Activated effector memory CD4-positive, alpha-beta T cell treated with Interleukin-2 at 50 U/mL for 16 hours (primary cell): Measurements from ENCODE around the gene CACNA1C.

Source experiments
- DNase-seq: peaks from one replicate; pipeline ENCODE4 v3.0.0-alpha.2; 2020

CACNA1C gene

GRCh38 chr12:2212537-2212936, 159.8 kb downstream of the CACNA1C start:
- no peak for DNase-seq

GRCh38 chr12:2212971-2213869, 160.4 kb downstream of the CACNA1C start:
- DNase-seq: no peak

GRCh38 chr12:2214411-2214810, 161.6 kb downstream of the CACNA1C start:
- no peak for DNase-seq

- DNase-seq: no peak
Measured at GRCh38 chr12:2215709-2216560, 163.1 kb downstream of the CACNA1C start.

GRCh38 chr12:2218706-2219105, 165.9 kb downstream of the CACNA1C start:
- DNase-seq: no peak

- no peak for DNase-seq
Measured at GRCh38 chr12:2221030-2221621, 168.3 kb downstream of the CACNA1C start.

GRCh38 chr12:2222691-2223090, 169.9 kb downstream of the CACNA1C start:
- no peak for DNase-seq

- DNase-seq: no peak
Measured at GRCh38 chr12:2224961-2225360, 172.2 kb downstream of the CACNA1C start.

GRCh38 chr12:2225696-2226095, 172.9 kb downstream of the CACNA1C start:
- no peak for DNase-seq

- no peak for DNase-seq
Measured at GRCh38 chr12:2226641-2227040, 173.9 kb downstream of the CACNA1C start.

GRCh38 chr12:2227360-2227759, 174.6 kb downstream of the CACNA1C start:
- DNase-seq: no peak

- DNase-seq: no peak
Measured at GRCh38 chr12:2228535-2228934, 175.7 kb downstream of the CACNA1C start.

GRCh38 chr12:2229661-2230539, 177.1 kb downstream of the CACNA1C start:
- DNase-seq: no peak

- DNase-seq: no peak
Measured at GRCh38 chr12:2231011-2231595, 178.3 kb downstream of the CACNA1C start.

- no peak for DNase-seq
Measured at GRCh38 chr12:2231956-2232355, 179.2 kb downstream of the CACNA1C start.

GRCh38 chr12:2233034-2233433, 180.2 kb downstream of the CACNA1C start:
- DNase-seq: no peak

- DNase-seq: no peak
Measured at GRCh38 chr12:2234091-2234490, 181.3 kb downstream of the CACNA1C start.

GRCh38 chr12:2234646-2235350, 182.0 kb downstream of the CACNA1C start:
- DNase-seq: no peak

GRCh38 chr12:2236506-2237294, 183.9 kb downstream of the CACNA1C start:
- DNase-seq: no peak

- DNase-seq: no peak
Measured at GRCh38 chr12:2238111-2238510, 185.3 kb downstream of the CACNA1C start.
